IPS DF 6.9 (cell line): ENCODE results near the gene ADAMTSL1.

ENCODE experiments used
- DNase-seq: peaks from one replicate; pipeline ENCODE4 v3.0.0-alpha.2; 2013; ENCODE audit warnings: low read depth, low spot score
- H3K27ac ChIP-seq: one replicate; pipeline ENCODE4 v1.5.1; 2013; ENCODE audit warnings: low read length, control low read depth
- H3K27me3 ChIP-seq: 2 replicates; pipeline ENCODE4 v1.6.1; 2013; ENCODE audit warnings: mild to moderate bottlenecking, low read length; ENCODE audit not compliant: control insufficient read depth, insufficient read depth
- H3K36me3 ChIP-seq: 2 replicates; pipeline ENCODE4 v1.6.1; 2013; ENCODE audit warnings: low read length; ENCODE audit not compliant: control insufficient read depth, insufficient read depth
- H3K4me1 ChIP-seq: 2 replicates; pipeline ENCODE4 v1.6.1; 2013; ENCODE audit warnings: low read length; ENCODE audit not compliant: control insufficient read depth, insufficient read depth
- H3K4me3 ChIP-seq: 2 replicates; pipeline ENCODE4 v1.5.1; 2013; ENCODE audit warnings: mild to moderate bottlenecking, low read length
- H3K9me3 ChIP-seq: 2 replicates; pipeline ENCODE4 v1.6.1; 2013; ENCODE audit warnings: low read length, inconsistent platforms; ENCODE audit not compliant: control insufficient read depth, insufficient read depth
- WGBS: extraction: QIAGEN DNeasy Blood & Tissue Kit; methylation state at CpG from one replicate; pipeline ENCODE4 v1.1.7; 2013; ENCODE audit warnings: mixed read lengths, missing lambda C conversion rate; ENCODE audit not compliant: insufficient read length, insufficient coverage; 5-methylcytosine and 5-hydroxymethylcytosine counted together

ADAMTSL1 gene

DNA sequence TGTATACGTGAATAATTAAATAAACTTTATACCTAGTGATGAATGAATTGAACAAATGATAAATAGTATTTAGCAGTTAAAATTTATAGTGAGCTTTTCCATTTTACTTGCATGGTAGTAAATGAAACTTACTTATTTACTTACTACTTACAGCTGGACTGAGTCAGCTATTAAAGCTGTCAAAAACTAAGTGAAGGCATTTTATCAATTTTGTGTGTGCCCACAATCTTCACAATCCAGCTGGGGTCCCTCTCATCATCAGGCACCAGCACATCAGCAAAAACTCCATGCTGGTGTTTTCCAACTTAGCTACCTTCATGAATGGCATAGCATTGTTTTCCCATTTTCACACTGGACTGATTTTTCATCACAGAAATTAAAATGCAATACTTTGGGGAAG lies 478.0 kb downstream of the ADAMTSL1 start:
- Histone ChIP-seq H3K4me1 (no peaks in the 10 kb centered on the region), H3K4me3 (no peak overlapping the region), H3K27me3 (no peaks in the 10 kb centered on the region), H3K27ac (no peak overlapping the region), H3K9me3 (no peaks in the 10 kb centered on the region), H3K36me3 (no peaks in the 10 kb centered on the region)
- no peak for DNase-seq
- WGBS, result no CpG with 5 or more reads among the region's 1 CpG

DNA sequence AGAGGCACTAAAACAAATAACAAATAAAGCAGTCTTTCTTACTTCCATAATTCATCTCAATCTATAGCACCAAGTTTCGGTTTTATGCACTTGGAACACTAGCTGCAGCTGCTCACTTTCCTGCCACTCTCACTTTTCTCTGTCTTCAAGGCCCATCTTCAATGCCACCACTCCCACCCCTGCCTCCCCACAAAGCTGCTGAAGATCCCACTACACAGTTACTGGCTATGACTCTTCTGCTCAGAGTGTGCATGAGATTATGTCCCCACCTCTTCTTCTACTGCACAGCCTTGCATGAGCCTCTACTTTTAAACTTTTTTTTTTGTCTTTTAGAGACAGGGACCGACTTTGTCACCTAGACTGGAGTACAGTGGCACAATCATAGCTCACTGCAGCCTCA lies 481.7 kb downstream of the ADAMTSL1 start:
- DNase-seq, result no peak
- H3K9me3 ChIP-seq, result no peaks in the 10 kb centered on the region
- no peaks in the 10 kb centered on the region for H3K36me3 ChIP-seq
- no peaks in the 10 kb centered on the region for H3K27me3 ChIP-seq
- H3K4me3 ChIP-seq, result no peak overlapping the region
- no peaks in the 10 kb centered on the region for H3K4me1 ChIP-seq
- H3K27ac ChIP-seq, result no peak overlapping the region
- no CpG with 5 or more reads among the region's 2 CpGs for WGBS
